Osteocyte (in vitro differentiated cells): Measurements from ENCODE around the gene PRPS1. TPM values are rescaled to one million over a fixed set of nuclear protein-coding genes. Genes with fewer than 3 reads are reported as not detected.
"Not testable (repeated sequence)": the region's sequence is repeated elsewhere in the genome, so short reads cannot be mapped to it uniquely, and the experiment has no call there.

Experiments used
- DNase-seq: peaks from one replicate; pipeline ENCODE4 v3.0.0; 2021; ENCODE audit warnings: mixed read lengths; ENCODE audit not compliant: unreplicated experiment; ENCODE audit errors: extremely low spot score
- H3K27ac Mint-ChIP-seq: one replicate; pipeline ENCODE4 v1.8.0; 2021; ENCODE audit warnings: mild to moderate bottlenecking, mixed read lengths; ENCODE audit not compliant: unreplicated experiment
- H3K27me3 Mint-ChIP-seq: one replicate; pipeline ENCODE4 v1.8.0; 2021; ENCODE audit warnings: mixed read lengths; ENCODE audit not compliant: unreplicated experiment
- H3K36me3 Mint-ChIP-seq: one replicate; pipeline ENCODE4 v1.8.0; 2021; ENCODE audit warnings: mixed read lengths; ENCODE audit not compliant: unreplicated experiment
- H3K4me1 Mint-ChIP-seq: one replicate; pipeline ENCODE4 v1.8.0; 2021; ENCODE audit warnings: mixed read lengths; ENCODE audit not compliant: unreplicated experiment
- H3K4me3 Mint-ChIP-seq: one replicate; pipeline ENCODE4 v1.8.0; 2021; ENCODE audit warnings: mild to moderate bottlenecking, moderate library complexity, mixed read lengths; ENCODE audit not compliant: unreplicated experiment
- H3K9me3 Mint-ChIP-seq: one replicate; pipeline ENCODE4 v1.8.0; 2021; ENCODE audit warnings: mixed read lengths; ENCODE audit not compliant: unreplicated experiment
- CTCF ChIP-seq: fragments of 200-600 bp; sonication (generic); IDR thresholded peaks from 2 replicates; pipeline ENCODE4 v1.5.0; 2021; ENCODE audit warnings: antibody characterized with exemption, mild to moderate bottlenecking, moderate library complexity
- total RNA-seq: library from RNA; stranded (reverse); gene quantifications from 2 replicates; pipeline ENCODE4 v1.2.1, GENCODE V29; 2021

Gene PRPS1
- total RNA-seq, 1 donor from 2014 or later: 27.6 TPM

DNA sequence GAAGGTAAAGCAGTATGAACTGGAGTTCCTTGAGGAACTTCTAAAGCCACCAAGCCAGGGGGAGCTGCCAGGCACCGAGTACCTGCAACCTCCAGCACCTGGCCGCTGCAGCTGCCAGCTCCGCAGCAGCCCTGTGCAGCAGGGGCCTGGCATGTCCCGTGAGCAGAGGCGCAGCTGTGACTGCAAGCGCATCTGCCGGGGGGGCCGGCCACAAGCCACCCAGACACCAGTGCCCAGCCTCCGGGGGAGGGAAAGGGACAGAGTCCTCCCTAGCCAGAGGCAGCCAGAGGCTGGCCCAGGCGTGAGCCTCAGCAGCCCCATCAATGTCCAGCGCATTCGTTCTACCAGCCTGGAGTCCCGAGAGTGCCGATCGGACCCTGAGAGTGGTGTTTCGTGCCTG is 26.6 kb upstream of the PRPS1 start:
- TF ChIP-seq CTCF: no peak
- Mint-ChIP-seq H3K4me1 (no peaks in the 10 kb centered on the region), H3K4me3 (no peak overlapping the region)

GRCh38 chrX:107602694-107603239 is 25.5 kb upstream of the PRPS1 start:
- TF ChIP-seq CTCF: no peak
- Mint-ChIP-seq H3K27me3 (no peaks in the 10 kb centered on the region), H3K4me1 (no peaks in the 10 kb centered on the region), H3K27ac (no peak overlapping the region), H3K9me3 (no peaks in the 10 kb centered on the region), H3K4me3 (no peak overlapping the region), H3K36me3 (no peaks in the 10 kb centered on the region)
- DNase-seq: no peak

More for the DNA sequence above, 26.6 kb upstream of the PRPS1 start:
- DNase-seq: no peak
- Mint-ChIP-seq H3K9me3 (peaks cover under 1% of the 10 kb centered on the region), H3K27me3 (no peaks in the 10 kb centered on the region), H3K36me3 (no peaks in the 10 kb centered on the region), H3K27ac (no peak overlapping the region)

GRCh38 chrX:107603429-107604159 is 24.7 kb upstream of the PRPS1 start:
- Mint-ChIP-seq H3K4me3 (no peak overlapping the region), H3K27ac (no peak overlapping the region), H3K27me3 (no peaks in the 10 kb centered on the region), H3K9me3 (no peaks in the 10 kb centered on the region), H3K36me3 (no peaks in the 10 kb centered on the region), H3K4me1 (no peaks in the 10 kb centered on the region)
- no peak for DNase-seq
- no peak for TF ChIP-seq CTCF

DNA sequence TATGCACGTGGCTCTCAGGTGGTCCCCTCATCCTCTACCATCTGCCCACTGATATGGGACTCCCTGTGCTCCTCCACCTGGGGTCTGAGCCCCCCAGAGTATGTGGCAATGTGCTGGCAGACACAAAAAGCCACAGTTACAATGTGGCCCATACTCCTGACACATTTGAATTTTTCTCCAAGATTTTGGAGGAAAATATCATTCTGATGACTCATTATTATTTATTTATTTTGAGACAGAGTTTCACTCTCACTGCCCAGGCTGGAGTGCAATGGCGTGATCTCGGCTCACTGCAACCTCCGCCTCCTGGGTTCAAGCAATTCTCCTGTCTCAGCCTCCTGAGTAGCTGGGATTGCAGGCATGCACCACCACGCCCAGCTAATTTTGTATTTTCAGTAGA is 19.2 kb upstream of the PRPS1 start:
- not testable (repeated sequence) for H3K4me1 Mint-ChIP-seq, H3K27ac Mint-ChIP-seq, H3K27me3 Mint-ChIP-seq, H3K9me3 Mint-ChIP-seq, H3K36me3 Mint-ChIP-seq, H3K4me3 Mint-ChIP-seq, DNase-seq

DNA sequence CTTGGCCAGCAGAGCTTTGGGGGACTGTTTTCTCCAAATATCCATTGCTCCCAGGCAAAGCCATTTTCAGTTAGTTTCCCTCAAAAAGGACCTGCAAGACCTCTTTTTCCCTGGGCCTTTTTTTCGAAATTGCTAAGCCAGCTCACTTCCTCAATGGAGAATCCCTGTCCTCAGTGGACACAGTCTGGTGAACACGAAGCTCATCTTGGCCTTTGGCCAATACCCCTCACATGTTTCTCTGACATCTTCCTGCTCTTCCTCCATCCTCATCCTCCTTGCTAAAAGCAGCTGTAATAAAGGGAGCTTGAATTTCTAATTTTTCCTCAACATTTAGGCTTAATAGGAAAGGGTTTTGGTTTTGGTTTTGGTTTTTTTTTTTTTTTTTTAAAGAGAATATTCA is 17.6 kb upstream of the PRPS1 start:
- no peak for DNase-seq
- peaks cover 4% of the 10 kb centered on the region for H3K4me1 Mint-ChIP-seq
- TF ChIP-seq CTCF: no peak
- no peaks in the 10 kb centered on the region for H3K27me3 Mint-ChIP-seq
- H3K4me3 Mint-ChIP-seq: no peak overlapping the region
- H3K27ac Mint-ChIP-seq: no peak overlapping the region
- no peaks in the 10 kb centered on the region for H3K9me3 Mint-ChIP-seq
- H3K36me3 Mint-ChIP-seq: no peaks in the 10 kb centered on the region
